MCF 10A (cell line): ENCODE data around the gene ADAMTS3. TPM values are rescaled to one million over a fixed set of nuclear protein-coding genes. Genes with fewer than 3 reads are reported as not detected.
A peak's percentile ranks its signal among the peaks of the same experiment; 100 is the strongest.

Experiments used
- BruUV-seq: library from RNA; stranded (reverse); fragments of 400-500 nt; replicated peaks from 2 replicates; lab custom pipeline; 2021; lab: Mats Ljungman, UMichigan
- CTCF ChIA-PET: fragments of 300-600 bp; sonication (Branson Sonifier 250); formaldehyde crosslinking; extraction: SDS; loops from one replicate; lab custom pipeline; 2021; ENCODE audit warnings: antibody characterized with exemption, inconsistent platforms; lab: Yijun Ruan, JAX
- POLR2A ChIA-PET: fragments of 300-600, 350-650 bp; sonication (Branson Sonifier 250); formaldehyde crosslinking; extraction: SDS; loops from one replicate; lab custom pipeline; 2020; ENCODE audit warnings: antibody characterized with exemption, inconsistent platforms; lab: Yijun Ruan, JAX
- DNase-seq: peaks from one replicate; pipeline ENCODE4 v3.0.0-alpha.2; 2018; ENCODE audit not compliant: unreplicated experiment
- H3K27ac Mint-ChIP-seq: one replicate; pipeline ENCODE4 v1.8.0; 2022; ENCODE audit warnings: mild to moderate bottlenecking, low read depth, mixed read lengths; ENCODE audit not compliant: unreplicated experiment
- H3K27me3 Mint-ChIP-seq: one replicate; pipeline ENCODE4 v1.8.0; 2022; ENCODE audit warnings: mixed read lengths; ENCODE audit not compliant: insufficient read depth, unreplicated experiment
- H3K36me3 Mint-ChIP-seq: one replicate; pipeline ENCODE4 v1.8.0; 2022; ENCODE audit warnings: mild to moderate bottlenecking, moderate library complexity, mixed read lengths; ENCODE audit not compliant: insufficient read depth, unreplicated experiment
- H3K4me1 Mint-ChIP-seq: one replicate; pipeline ENCODE4 v1.8.0; 2022; ENCODE audit warnings: mixed read lengths; ENCODE audit not compliant: insufficient read depth, unreplicated experiment
- H3K4me3 Mint-ChIP-seq: one replicate; pipeline ENCODE4 v1.8.0; 2022; ENCODE audit warnings: mild to moderate bottlenecking, moderate library complexity, mixed read lengths; ENCODE audit not compliant: unreplicated experiment
- H3K9me3 Mint-ChIP-seq: one replicate; pipeline ENCODE4 v1.8.0; 2022; ENCODE audit warnings: mixed read lengths; ENCODE audit not compliant: unreplicated experiment
- CTCF ChIP-seq: fragments of 200-600 bp; IDR thresholded peaks from one replicate; pipeline ENCODE4 v1.8.0; 2022; ENCODE audit warnings: antibody characterized with exemption, mild to moderate bottlenecking; ENCODE audit not compliant: unreplicated experiment
- intact Hi-C: fragments of 100-400 bp; cut with micrococcal nuclease; formaldehyde crosslinking; loops from 2 replicates; pipeline ENCODE4 v1.14.1; 2022
- total RNA-seq: library from RNA; stranded (reverse); gene quantifications from 2 replicates; pipeline ENCODE4 v1.2.3, GENCODE V29; 2022

ADAMTS3 gene
- total RNA-seq, 1 experiment from 2014 or later: 0.58 TPM

DNA sequence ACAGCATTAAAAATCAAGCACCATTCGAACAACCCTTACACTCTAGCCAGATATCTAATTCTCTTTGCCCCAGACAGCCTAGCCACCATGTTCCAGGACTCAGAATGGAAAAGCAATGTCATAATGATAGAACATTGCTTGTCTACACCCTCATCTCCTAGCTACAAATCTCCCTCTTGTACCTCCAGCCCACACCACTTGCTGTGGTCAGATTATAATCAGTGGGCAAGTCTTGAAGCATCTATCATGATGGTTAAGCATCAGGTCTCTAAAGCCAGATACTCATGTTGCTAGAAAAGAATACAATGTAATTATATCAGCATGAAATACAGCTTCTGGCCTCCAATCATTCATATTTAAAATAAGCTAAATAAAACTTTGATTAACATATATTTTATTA, 268.9 kb downstream of the ADAMTS3 start:
- intact Hi-C loops: loop anchor here (10.0 kb wide), 1 partner anchor 265 kb away; the partner anchor contains the start of gene ADAMTS3

GRCh38 chr4:72295966-72296557, 273.0 kb downstream of the ADAMTS3 start:
- Mint-ChIP-seq H3K4me3 (no peak overlapping the region), H3K4me1 (no peaks in the 10 kb centered on the region), H3K27me3 (no peaks in the 10 kb centered on the region), H3K27ac (no peak overlapping the region), H3K36me3 (no peaks in the 10 kb centered on the region), H3K9me3 (no peaks in the 10 kb centered on the region)
- CTCF ChIA-PET: interaction anchor here (0.6 to 3.6 kb wide), 18 partner anchors 8 to 1277 kb away, joined by 3 to 26 read pairs (median 5); no protein-coding TSS in a partner anchor
- POLR2A ChIA-PET: interaction anchor here (1.0 kb wide), 1 partner anchor 24 kb away, joined by 3 read pairs; no protein-coding TSS in a partner anchor
- no TSS peak for BruUV-seq
- peak; percentile 78 for TF ChIP-seq CTCF
- intact Hi-C loops: loop anchor here (1.0 to 5.0 kb wide), 4 partner anchors 172 to 725 kb away; no protein-coding TSS in a partner anchor
- peak; percentile 58 for DNase-seq

More for the DNA sequence above, 268.9 kb downstream of the ADAMTS3 start:
- Mint-ChIP-seq H3K36me3 (no peaks in the 10 kb centered on the region), H3K4me3 (no peak overlapping the region), H3K27me3 (no peaks in the 10 kb centered on the region), H3K9me3 (no peaks in the 10 kb centered on the region), H3K27ac (no peak overlapping the region), H3K4me1 (no peaks in the 10 kb centered on the region)
- CTCF ChIA-PET: interaction anchor here (0.6 to 5.9 kb wide), 5 partner anchors 7 to 722 kb away, joined by 3 to 34 read pairs (median 5); no protein-coding TSS in a partner anchor
- no peak for DNase-seq
- no TSS peak for BruUV-seq
- no peak for TF ChIP-seq CTCF
- POLR2A ChIA-PET: interaction anchor here (2.3 to 3.7 kb wide), 2 partner anchors 11 to 19 kb away, joined by 10 to 17 read pairs; no protein-coding TSS in a partner anchor

- no TSS peak for BruUV-seq
- intact Hi-C loops: no loop called here
These were observed 278.3 kb downstream of the ADAMTS3 start for GRCh38 chr4:72290737-72291136.

More at GRCh38 chr4:72290737-72291136, 278.3 kb downstream of the ADAMTS3 start:
- no peak for TF ChIP-seq CTCF
- H3K4me3 Mint-ChIP-seq: no peak overlapping the region
- no peaks in the 10 kb centered on the region for H3K4me1 Mint-ChIP-seq
- DNase-seq: no peak
- CTCF ChIA-PET: interaction anchor here (1.1 kb wide), 1 partner anchor 556 kb away, joined by 3 read pairs; no protein-coding TSS in a partner anchor
- no peaks in the 10 kb centered on the region for H3K9me3 Mint-ChIP-seq
- H3K36me3 Mint-ChIP-seq: no peaks in the 10 kb centered on the region
- no peak overlapping the region for H3K27ac Mint-ChIP-seq
- POLR2A ChIA-PET: no interaction called here
- H3K27me3 Mint-ChIP-seq: no peaks in the 10 kb centered on the region
